Thyroid gland (tissue), 4 donors: ENCODE results near the gene ODF4.

Experiments used
- CTCF ChIP-seq, 6 experiments: fragments of 200-600 bp in 3 of 6; fragments of 450-650 bp in 3 of 6; sonication (generic) in 3 of 6; IDR thresholded peaks; one replicate each; pipeline ENCODE4 v1.5.1; 2016 to 2019; ENCODE audit warnings: antibody characterized with exemption in 6 of 6, mild to moderate bottlenecking in 2 of 6, inconsistent platforms in 1 of 6, moderate library complexity in 1 of 6
- POLR2A ChIP-seq, 2 donors: fragments of 450-650 bp; IDR thresholded peaks; one replicate each; pipeline ENCODE4 v1.6.1; 2017; ENCODE audit warnings: antibody characterized with exemption in 2 of 2, mild to moderate bottlenecking in 2 of 2, moderate library complexity in 1 of 2

GRCh38 chr17:8294814-8295316 lies 44.8 kb upstream of the ODF4 start:
- TF ChIP-seq CTCF (IDR thresholded peaks at IDR 0.05) (no peak), POLR2A (IDR thresholded peaks at IDR 0.05) (no peak)
